ENCODE measurements around the gene CST5. TPM values are rescaled to one million over a fixed set of nuclear protein-coding genes. Genes with fewer than 3 reads are reported as not detected.
"Not testable (repeated sequence)": the region's sequence is repeated elsewhere in the genome, so short reads cannot be mapped to it uniquely, and the experiment has no call there.

CST5 gene
- total and polyA plus RNA-seq, 7 experiments from 2014 or later: not detected

- peak in 7 of 9 donors; percentile 44 to 78 (median 70) for DNase-seq
Observed at GRCh38 chr20:23902396-23902795, 22.8 kb upstream of the CST5 start.

GRCh38 chr20:23890867-23891266 is 11.3 kb upstream of the CST5 start:
- CTCF ChIA-PET, ATAC-seq: not testable (repeated sequence)

More at GRCh38 chr20:23902396-23902795, 22.8 kb upstream of the CST5 start:
- H3K36me3 Mint-ChIP-seq: peaks cover 1 to 16% (median 4%) of the 10 kb centered on the region in 5 donors
- peak overlapping the region; percentile 28 for H3K4me3 ChIP-seq (ENCODE audit: low read length)
- not testable (repeated sequence) for H3K27me3 ChIP-seq (ENCODE audit: control insufficient read depth in 2 of 2, insufficient read depth in 2 of 2, low read length in 2 of 2); ATAC-seq; H3K9me3 ChIP-seq (ENCODE audit: control insufficient read depth in 2 of 3, low read length in 3 of 3); H3K36me3 ChIP-seq (ENCODE audit: control insufficient read depth in 2 of 3, insufficient read depth in 3 of 3, low read length in 3 of 3); H3K4me1 ChIP-seq (ENCODE audit: control insufficient read depth in 2 of 2, insufficient read depth in 2 of 2, low read length in 2 of 2)
- H3K27ac ChIP-seq (ENCODE audit: low read depth, low read length): peak overlapping the region; percentile 21
- POLR2A ChIA-PET: interaction anchor here (1.2 kb wide), 2 partner anchors 17 to 18 kb away, joined by 3 to 4 read pairs; no protein-coding TSS in a partner anchor
- peak overlapping the region; percentile 44 to 82 (median 72) for H3K4me3 Mint-ChIP-seq
- H3K27me3 Mint-ChIP-seq: peaks cover 0 to 36% (median 0%) of the 10 kb centered on the region in 5 donors
- H3K4me1 Mint-ChIP-seq: peaks cover 0 to 33% (median 15%) of the 10 kb centered on the region in 7 donors
- CTCF ChIA-PET: interaction anchor here (0.7 kb wide), 1 partner anchor 18 kb away, joined by 3 read pairs; no protein-coding TSS in a partner anchor
- peak overlapping the region; percentile 65 to 97 (median 92) for H3K27ac Mint-ChIP-seq
- intact Hi-C loops (cut with micrococcal nuclease): loop anchor here in 1 of 2 donors (1.0 kb wide), 2 partner anchors 18 to 125 kb away; no protein-coding TSS in a partner anchor
- H3K9me3 Mint-ChIP-seq: peaks cover 9 to 88% (median 41%) of the 10 kb centered on the region in 11 donors

GRCh38 chr20:23889775-23890187 is 10.2 kb upstream of the CST5 start:
- intact Hi-C loops (cut with micrococcal nuclease): loop anchor here (1.0 to 5.0 kb wide), 8 partner anchors 48 to 1029 kb away; no protein-coding TSS in a partner anchor
- H3K27me3 Mint-ChIP-seq: peaks cover 3 to 17% (median 10%) of the 10 kb centered on the region in 5 donors
- CTCF ChIA-PET: interaction anchor here (0.5 to 1.3 kb wide), 2 partner anchors 48 to 113 kb away, joined by 3 to 5 read pairs; no protein-coding TSS in a partner anchor
- peaks cover 0 to 3% (median 0%) of the 10 kb centered on the region in 11 donors for H3K9me3 Mint-ChIP-seq
- ATAC-seq (peak; percentile 94), DNase-seq (peak; percentile 49 to 79 (median 67))
- H3K4me1 Mint-ChIP-seq: peaks cover 0 to 4% (median 0%) of the 10 kb centered on the region in 7 donors
- Histone ChIP-seq H3K4me1 (ENCODE audit: control insufficient read depth in 2 of 2, insufficient read depth in 2 of 2, low read length in 2 of 2) (no peaks in the 10 kb centered on the region), H3K4me3 (ENCODE audit: low read length) (no peak overlapping the region), H3K9me3 (ENCODE audit: control insufficient read depth in 2 of 3, low read length in 3 of 3) (no peaks in the 10 kb centered on the region), H3K27ac (ENCODE audit: low read depth, low read length) (no peak overlapping the region), H3K27me3 (ENCODE audit: control insufficient read depth in 2 of 2, insufficient read depth in 2 of 2, low read length in 2 of 2) (no peaks in the 10 kb centered on the region), H3K36me3 (ENCODE audit: control insufficient read depth in 2 of 3, insufficient read depth in 3 of 3, low read length in 3 of 3) (no peaks in the 10 kb centered on the region)
- no peak overlapping the region for H3K27ac Mint-ChIP-seq
- H3K4me3 Mint-ChIP-seq: no peak overlapping the region
- POLR2A ChIA-PET: no interaction called here
- H3K36me3 Mint-ChIP-seq: no peaks in the 10 kb centered on the region

More at GRCh38 chr20:23890867-23891266, 11.3 kb upstream of the CST5 start:
- intact Hi-C loops (cut with micrococcal nuclease): loop anchor here in 1 of 2 donors (5.0 kb wide), 2 partner anchors 46 to 271 kb away; no protein-coding TSS in a partner anchor
- H3K9me3 Mint-ChIP-seq: peaks cover 0 to 13% (median 4%) of the 10 kb centered on the region in 11 donors
- H3K27ac Mint-ChIP-seq; H3K27ac ChIP-seq (ENCODE audit: low read depth, low read length); H3K36me3 Mint-ChIP-seq; H3K4me1 ChIP-seq (ENCODE audit: control insufficient read depth in 2 of 2, insufficient read depth in 2 of 2, low read length in 2 of 2); POLR2A ChIA-PET; H3K4me3 Mint-ChIP-seq; H3K27me3 ChIP-seq (ENCODE audit: control insufficient read depth in 2 of 2, insufficient read depth in 2 of 2, low read length in 2 of 2); H3K4me3 ChIP-seq (ENCODE audit: low read length); H3K36me3 ChIP-seq (ENCODE audit: control insufficient read depth in 2 of 3, insufficient read depth in 3 of 3, low read length in 3 of 3); H3K9me3 ChIP-seq (ENCODE audit: control insufficient read depth in 2 of 3, low read length in 3 of 3); DNase-seq; H3K4me1 Mint-ChIP-seq: not testable (repeated sequence)
- peaks cover 3 to 18% (median 12%) of the 10 kb centered on the region in 5 donors for H3K27me3 Mint-ChIP-seq

- ChIA-PET POLR2A (no interaction called here), CTCF (interaction anchor here (0.7 kb wide), 1 partner anchor 45 kb away, joined by 3 read pairs; no protein-coding TSS in a partner anchor)
- peaks cover 0 to 7% (median 4%) of the 10 kb centered on the region in 5 donors for H3K27me3 Mint-ChIP-seq
- intact Hi-C loops (cut with micrococcal nuclease): loop anchor here (2.0 to 5.0 kb wide), 3 partner anchors 109 to 1031 kb away; no protein-coding TSS in a partner anchor
- Histone ChIP-seq H3K36me3 (ENCODE audit: control insufficient read depth in 2 of 3, insufficient read depth in 3 of 3, low read length in 3 of 3) (no peaks in the 10 kb centered on the region), H3K4me3 (ENCODE audit: low read length) (no peak overlapping the region), H3K27me3 (ENCODE audit: control insufficient read depth in 2 of 2, insufficient read depth in 2 of 2, low read length in 2 of 2) (no peaks in the 10 kb centered on the region), H3K4me1 (ENCODE audit: control insufficient read depth in 2 of 2, insufficient read depth in 2 of 2, low read length in 2 of 2) (no peaks in the 10 kb centered on the region), H3K27ac (ENCODE audit: low read depth, low read length) (no peak overlapping the region), H3K9me3 (ENCODE audit: control insufficient read depth in 2 of 3, low read length in 3 of 3) (no peaks in the 10 kb centered on the region)
- H3K9me3 Mint-ChIP-seq: no peaks in the 10 kb centered on the region
- DNase-seq (no peak), ATAC-seq (no peak)
- no peaks in the 10 kb centered on the region for H3K36me3 Mint-ChIP-seq
- peaks cover 0 to 4% (median 0%) of the 10 kb centered on the region in 7 donors for H3K4me1 Mint-ChIP-seq
- no peak overlapping the region for H3K27ac Mint-ChIP-seq
- no peak overlapping the region for H3K4me3 Mint-ChIP-seq
Observed at GRCh38 chr20:23887856-23888255, 8.3 kb upstream of the CST5 start.

GRCh38 chr20:23884771-23885162 is 5.2 kb upstream of the CST5 start:
- intact Hi-C loops (cut with micrococcal nuclease): loop anchor here in 1 of 2 donors (5.0 kb wide), 1 partner anchor 113 kb away; no protein-coding TSS in a partner anchor
- no peaks in the 10 kb centered on the region for H3K4me1 ChIP-seq (ENCODE audit: control insufficient read depth in 2 of 2, insufficient read depth in 2 of 2, low read length in 2 of 2)
- H3K27me3 ChIP-seq (ENCODE audit: control insufficient read depth in 2 of 2, insufficient read depth in 2 of 2, low read length in 2 of 2): no peaks in the 10 kb centered on the region
- Mint-ChIP-seq H3K27me3 (peaks cover 0 to 13% (median 3%) of the 10 kb centered on the region in 5 donors), H3K4me3 (no peak overlapping the region), H3K9me3 (no peaks in the 10 kb centered on the region), H3K4me1 (peaks cover 0 to 4% (median 0%) of the 10 kb centered on the region in 7 donors), H3K27ac (no peak overlapping the region), H3K36me3 (no peaks in the 10 kb centered on the region)
- ChIA-PET POLR2A (no interaction called here), CTCF (interaction anchor here (0.6 kb wide), 1 partner anchor 9 kb away, joined by 3 read pairs; no protein-coding TSS in a partner anchor)
- no peak for ATAC-seq
- no peak overlapping the region for H3K27ac ChIP-seq (ENCODE audit: low read depth, low read length)
- no peak overlapping the region for H3K4me3 ChIP-seq (ENCODE audit: low read length)
- no peaks in the 10 kb centered on the region for H3K36me3 ChIP-seq (ENCODE audit: control insufficient read depth in 2 of 3, insufficient read depth in 3 of 3, low read length in 3 of 3)
- no peaks in the 10 kb centered on the region for H3K9me3 ChIP-seq (ENCODE audit: control insufficient read depth in 2 of 3, low read length in 3 of 3)
- DNase-seq: no peak

GRCh38 chr20:23884136-23884770 is 4.7 kb upstream of the CST5 start:
- intact Hi-C loops (cut with micrococcal nuclease): no loop called here
- H3K27ac Mint-ChIP-seq: no peak overlapping the region
- ATAC-seq: no peak

More at GRCh38 chr20:23884136-23884770, 4.7 kb upstream of the CST5 start:
- Histone ChIP-seq H3K36me3 (ENCODE audit: control insufficient read depth in 2 of 3, insufficient read depth in 3 of 3, low read length in 3 of 3) (no peaks in the 10 kb centered on the region), H3K9me3 (ENCODE audit: control insufficient read depth in 2 of 3, low read length in 3 of 3) (no peaks in the 10 kb centered on the region), H3K4me1 (ENCODE audit: control insufficient read depth in 2 of 2, insufficient read depth in 2 of 2, low read length in 2 of 2) (no peaks in the 10 kb centered on the region), H3K27me3 (ENCODE audit: control insufficient read depth in 2 of 2, insufficient read depth in 2 of 2, low read length in 2 of 2) (no peaks in the 10 kb centered on the region), H3K4me3 (ENCODE audit: low read length) (no peak overlapping the region), H3K27ac (ENCODE audit: low read depth, low read length) (no peak overlapping the region)
- CTCF ChIA-PET: interaction anchor here (0.6 kb wide), 1 partner anchor 9 kb away, joined by 3 read pairs; no protein-coding TSS in a partner anchor
- POLR2A ChIA-PET: no interaction called here
- DNase-seq: no peak
- peaks cover 0 to 13% (median 3%) of the 10 kb centered on the region in 5 donors for H3K27me3 Mint-ChIP-seq
- no peak overlapping the region for H3K4me3 Mint-ChIP-seq
- no peaks in the 10 kb centered on the region for H3K36me3 Mint-ChIP-seq
- H3K4me1 Mint-ChIP-seq: peaks cover 0 to 4% (median 0%) of the 10 kb centered on the region in 7 donors
- no peaks in the 10 kb centered on the region for H3K9me3 Mint-ChIP-seq

All from naive thymus-derived CD4-positive, alpha-beta T cell (primary cell).